ENCODE measurements around the gene AK9.

DNA sequence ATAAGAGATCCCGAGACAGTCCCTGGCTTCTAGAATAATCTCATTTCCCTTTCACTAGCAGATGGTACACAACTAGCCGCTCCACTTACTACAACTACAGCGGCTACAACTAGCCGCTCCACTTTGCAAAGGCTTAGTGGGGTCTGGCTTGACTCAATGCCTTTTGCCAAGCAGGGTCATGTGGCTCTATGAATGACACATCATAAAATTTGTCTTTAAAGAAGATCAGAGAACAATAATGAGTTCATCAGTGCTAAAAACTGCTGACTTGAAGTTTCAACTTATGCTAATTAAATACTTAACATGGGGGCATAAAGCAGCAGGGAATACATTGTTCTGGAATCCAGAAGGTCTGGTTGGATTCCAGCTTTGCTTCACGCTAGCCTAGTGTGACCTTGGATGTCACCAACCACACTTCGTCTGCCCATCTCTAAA is 233.4 kb downstream of the AK9 start:
- TF ChIP-seq POLR2A (IDR thresholded peaks at IDR 0.05; ENCODE audit: low read length) (no peak), GATA1 (IDR thresholded peaks at IDR 0.05; ENCODE audit: low read depth, low read length) (no peak)

Data from erythroblast (primary cell).